Measurements from ENCODE around the gene PRR36.

The PRR36 gene

DNA sequence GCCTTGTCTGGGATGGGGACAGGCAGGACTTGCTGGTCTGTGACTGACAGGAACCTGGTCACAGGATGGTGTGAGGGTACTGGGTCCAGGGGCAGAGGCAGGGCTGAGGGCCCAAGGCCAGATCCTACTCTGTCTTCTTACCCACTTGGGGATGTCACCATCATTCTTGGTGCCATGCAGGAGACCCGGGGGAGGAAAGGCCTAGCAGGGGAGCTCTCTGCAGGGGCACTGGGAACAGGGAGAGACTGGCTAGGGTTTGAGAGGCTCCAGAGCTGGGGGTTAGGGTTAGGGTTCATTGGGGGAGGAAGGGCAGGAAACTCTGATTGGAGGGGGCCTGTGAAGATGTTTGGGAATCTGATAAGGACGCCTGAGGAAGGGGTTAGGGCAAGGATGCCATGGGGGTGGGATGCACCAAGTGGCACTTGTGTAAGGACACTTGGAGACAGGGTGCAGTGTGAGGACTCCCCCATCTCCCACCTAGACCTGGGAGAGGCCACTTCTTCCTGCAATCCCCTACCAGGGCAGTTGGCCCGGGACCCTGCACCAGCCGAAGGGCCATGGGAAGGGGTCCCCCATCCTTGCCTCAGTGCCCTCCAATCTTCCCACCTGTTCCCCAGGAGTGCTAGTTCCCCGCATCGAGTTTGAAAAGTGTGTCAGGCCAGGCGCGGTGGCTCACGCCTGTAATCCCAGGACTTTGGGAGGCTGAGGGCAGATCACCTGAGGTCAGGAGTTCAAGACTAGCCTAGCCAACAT lies 6.9 kb downstream of the PRR36 start:
- TF ChIP-seq POLR2AphosphoS5 (IDR thresholded peaks at IDR 0.05; ENCODE audit: low read depth), result no peak
- no peak for TF ChIP-seq REST (IDR thresholded peaks at IDR 0.05; ENCODE audit: insufficient replicate concordance, low read depth)
- TF ChIP-seq GABPA (IDR thresholded peaks at IDR 0.05; ENCODE audit: low read depth), result no peak
- TF ChIP-seq, protein P1, sequence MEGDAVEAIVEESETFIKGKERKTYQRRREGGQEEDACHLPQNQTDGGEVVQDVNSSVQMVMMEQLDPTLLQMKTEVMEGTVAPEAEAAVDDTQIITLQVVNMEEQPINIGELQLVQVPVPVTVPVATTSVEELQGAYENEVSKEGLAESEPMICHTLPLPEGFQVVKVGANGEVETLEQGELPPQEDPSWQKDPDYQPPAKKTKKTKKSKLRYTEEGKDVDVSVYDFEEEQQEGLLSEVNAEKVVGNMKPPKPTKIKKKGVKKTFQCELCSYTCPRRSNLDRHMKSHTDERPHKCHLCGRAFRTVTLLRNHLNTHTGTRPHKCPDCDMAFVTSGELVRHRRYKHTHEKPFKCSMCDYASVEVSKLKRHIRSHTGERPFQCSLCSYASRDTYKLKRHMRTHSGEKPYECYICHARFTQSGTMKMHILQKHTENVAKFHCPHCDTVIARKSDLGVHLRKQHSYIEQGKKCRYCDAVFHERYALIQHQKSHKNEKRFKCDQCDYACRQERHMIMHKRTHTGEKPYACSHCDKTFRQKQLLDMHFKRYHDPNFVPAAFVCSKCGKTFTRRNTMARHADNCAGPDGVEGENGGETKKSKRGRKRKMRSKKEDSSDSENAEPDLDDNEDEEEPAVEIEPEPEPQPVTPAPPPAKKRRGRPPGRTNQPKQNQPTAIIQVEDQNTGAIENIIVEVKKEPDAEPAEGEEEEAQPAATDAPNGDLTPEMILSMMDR (IDR thresholded peaks at IDR 0.05; ENCODE audit: insufficient read depth, low read length), result no peak
- no peak for TF ChIP-seq SPI1 (IDR thresholded peaks at IDR 0.05; ENCODE audit: borderline replicate concordance, low read depth)
- no peak for DNase-seq (ENCODE audit: low read depth in 1 of 2, low spot score in 1 of 2)
- Histone ChIP-seq H3K27me3 (ENCODE audit: insufficient read depth, poor library complexity, severe bottlenecking) (no peaks in the 10 kb centered on the region), H3K27ac (replicated peaks) (no peak overlapping the region), H3K4me3 (replicated peaks; ENCODE audit: insufficient read depth, low read length) (no peak overlapping the region)

- no peak for DNase-seq (ENCODE audit: low read depth in 1 of 2, low spot score in 1 of 2)
- no peak overlapping the region for H3K4me3 ChIP-seq (replicated peaks; ENCODE audit: insufficient read depth, low read length)
- TF ChIP-seq SPI1 (IDR thresholded peaks at IDR 0.05; ENCODE audit: borderline replicate concordance, low read depth) (no peak), POLR2AphosphoS5 (IDR thresholded peaks at IDR 0.05; ENCODE audit: low read depth) (no peak), GABPA (IDR thresholded peaks at IDR 0.05; ENCODE audit: low read depth) (no peak)
- TF ChIP-seq, protein P1 (IDR thresholded peaks at IDR 0.05; ENCODE audit: insufficient read depth, low read length), result no peak
- H3K27ac ChIP-seq (replicated peaks), result no peak overlapping the region
- H3K27me3 ChIP-seq (ENCODE audit: insufficient read depth, poor library complexity, severe bottlenecking), result peaks cover 4% of the 10 kb centered on the region
Measured at GRCh38 chr19:7866399-7867091, 7.6 kb downstream of the PRR36 start.

- no peak for TF ChIP-seq SPI1 (IDR thresholded peaks at IDR 0.05; ENCODE audit: borderline replicate concordance, low read depth)
- TF ChIP-seq, protein P1 (IDR thresholded peaks at IDR 0.05; ENCODE audit: insufficient read depth, low read length), result no peak
- TF ChIP-seq GABPA (IDR thresholded peaks at IDR 0.05; ENCODE audit: low read depth), result no peak
- no peak for TF ChIP-seq POLR2AphosphoS5 (IDR thresholded peaks at IDR 0.05; ENCODE audit: low read depth)
- TF ChIP-seq REST (IDR thresholded peaks at IDR 0.05; ENCODE audit: insufficient replicate concordance, low read depth), result no peak
- H3K27ac ChIP-seq (replicated peaks), result no peak overlapping the region
- peaks cover 4% of the 10 kb centered on the region for H3K27me3 ChIP-seq (ENCODE audit: insufficient read depth, poor library complexity, severe bottlenecking)
- no peak for DNase-seq (ENCODE audit: low read depth in 1 of 2, low spot score in 1 of 2)
- H3K4me3 ChIP-seq (replicated peaks; ENCODE audit: insufficient read depth, low read length), result no peak overlapping the region
Measured at GRCh38 chr19:7865262-7865911, 8.8 kb downstream of the PRR36 start.
